Urinary bladder (tissue), 4 donors: Measurements from ENCODE around the gene ROPN1B. TPM values are rescaled to one million over a fixed set of nuclear protein-coding genes. Genes with fewer than 3 reads are reported as not detected.
"Not testable (repeated sequence)": the region's sequence is repeated elsewhere in the genome, so short reads cannot be mapped to it uniquely, and the experiment has no call there.

ENCODE experiments used
- DNase-seq: peaks from one replicate; pipeline ENCODE4 v3.0.0-alpha.2; 2015; ENCODE audit errors: extremely low spot score
- H3K27ac ChIP-seq: one replicate; pipeline ENCODE4 v1.5.1; 2013; ENCODE audit warnings: low read depth, mild to moderate bottlenecking, moderate library complexity
- H3K36me3 ChIP-seq: one replicate; pipeline ENCODE4 v1.6.1; 2013; ENCODE audit warnings: mild to moderate bottlenecking, moderate library complexity; ENCODE audit not compliant: insufficient read depth
- H3K4me1 ChIP-seq: one replicate; pipeline ENCODE4 v1.6.1; 2013; ENCODE audit warnings: mild to moderate bottlenecking, moderate library complexity; ENCODE audit not compliant: insufficient read depth
- H3K4me3 ChIP-seq: one replicate; pipeline ENCODE4 v1.5.1; 2013; ENCODE audit warnings: low read depth, low read length
- WGBS: extraction: QIAGEN DNeasy Blood & Tissue Kit; methylation state at CpG from one replicate; pipeline ENCODE4 v1.1.7; 2013; 5-methylcytosine and 5-hydroxymethylcytosine counted together
- polyA plus RNA-seq: library from polyadenylated mRNA; stranded (reverse); fragments of 200-250 nt; gene quantifications from one replicate; pipeline ENCODE4 v1.2.3, GENCODE V29; 2013
- total RNA-seq: library from RNA; depleted of rRNA; stranded (reverse); fragments of >200 nt; gene quantifications from one replicate; pipeline ENCODE4 v1.2.3, GENCODE V29; 2014
- donor health status: healthy with polysubstance abuse.
- donor health status: healthy.

Gene ROPN1B
- total and polyA plus RNA-seq, 2 donors: 0.16 to 0.26 TPM

DNA sequence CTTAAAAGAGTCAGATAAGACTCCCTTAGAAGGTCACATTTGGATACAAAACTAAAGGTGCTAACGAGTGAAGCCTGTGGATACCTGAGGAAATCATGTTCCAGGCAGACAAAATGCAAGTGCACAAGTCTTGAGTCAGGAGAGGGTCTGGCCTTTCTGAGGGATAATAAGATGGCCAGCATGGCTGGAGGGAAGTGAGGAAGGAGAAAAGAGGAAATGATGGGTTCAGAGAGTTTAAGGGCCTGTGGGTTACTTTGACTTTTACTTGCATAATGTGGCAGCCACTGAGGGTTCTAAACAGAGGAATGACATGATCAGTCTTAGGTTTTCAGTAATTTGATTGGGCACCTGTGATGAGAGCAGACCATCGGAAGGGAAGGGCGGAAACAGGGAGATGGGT, 3.5 kb upstream of the ROPN1B start:
- H3K36me3 ChIP-seq: no peaks in the 10 kb centered on the region
- no peak for DNase-seq
- H3K4me3 ChIP-seq: no peak overlapping the region
- no peak overlapping the region for H3K27ac ChIP-seq
- H3K4me1 ChIP-seq: no peaks in the 10 kb centered on the region
- 92% methylated on average over 3 of the region's 3 CpGs for WGBS

DNA sequence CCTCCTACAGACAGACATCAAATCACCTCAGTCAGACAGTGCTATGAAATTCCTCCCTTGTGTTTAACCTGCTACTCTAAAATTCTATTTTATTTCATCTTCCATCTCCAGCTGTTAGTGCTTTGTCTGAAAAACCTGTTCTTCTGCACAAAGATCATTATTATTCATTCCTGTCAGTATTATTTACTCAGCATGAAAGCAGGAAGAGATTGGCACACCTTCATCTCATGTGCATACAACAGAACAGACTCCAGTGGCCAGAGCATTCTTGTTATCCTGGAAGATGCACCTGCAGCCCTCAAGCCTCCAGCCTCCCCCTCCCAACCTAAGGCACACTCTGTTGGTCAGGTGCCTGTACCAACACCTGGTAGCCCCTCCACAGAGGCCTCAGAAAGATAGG, 1.8 kb upstream of the ROPN1B start:
- Histone ChIP-seq H3K27ac (no peak overlapping the region), H3K36me3 (no peaks in the 10 kb centered on the region), H3K4me3 (no peak overlapping the region), H3K4me1 (no peaks in the 10 kb centered on the region)
- no peak for DNase-seq

DNA sequence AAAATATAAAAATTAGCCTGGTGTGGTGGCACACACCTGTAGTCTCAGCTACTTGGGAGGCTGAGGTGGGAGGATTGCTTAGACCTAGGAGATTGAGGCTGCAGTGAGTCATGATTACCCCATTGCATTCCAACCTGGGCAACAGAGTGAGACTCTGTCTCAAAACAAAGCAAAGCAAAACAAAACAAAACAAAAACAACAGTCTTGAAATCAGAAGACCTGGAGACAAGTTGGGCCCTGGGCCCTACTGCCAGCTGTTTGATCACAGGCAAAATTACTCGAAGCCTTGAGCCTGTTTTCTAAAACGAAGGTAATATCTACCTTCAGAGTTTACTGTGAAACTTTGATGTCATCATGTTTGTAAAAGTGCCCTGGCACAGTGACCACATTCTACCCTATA, 857 bp upstream of the ROPN1B start:
- H3K4me3 ChIP-seq, DNase-seq: not testable (repeated sequence)
- 87% methylated on average over 2 of the region's 2 CpGs for WGBS

DNA sequence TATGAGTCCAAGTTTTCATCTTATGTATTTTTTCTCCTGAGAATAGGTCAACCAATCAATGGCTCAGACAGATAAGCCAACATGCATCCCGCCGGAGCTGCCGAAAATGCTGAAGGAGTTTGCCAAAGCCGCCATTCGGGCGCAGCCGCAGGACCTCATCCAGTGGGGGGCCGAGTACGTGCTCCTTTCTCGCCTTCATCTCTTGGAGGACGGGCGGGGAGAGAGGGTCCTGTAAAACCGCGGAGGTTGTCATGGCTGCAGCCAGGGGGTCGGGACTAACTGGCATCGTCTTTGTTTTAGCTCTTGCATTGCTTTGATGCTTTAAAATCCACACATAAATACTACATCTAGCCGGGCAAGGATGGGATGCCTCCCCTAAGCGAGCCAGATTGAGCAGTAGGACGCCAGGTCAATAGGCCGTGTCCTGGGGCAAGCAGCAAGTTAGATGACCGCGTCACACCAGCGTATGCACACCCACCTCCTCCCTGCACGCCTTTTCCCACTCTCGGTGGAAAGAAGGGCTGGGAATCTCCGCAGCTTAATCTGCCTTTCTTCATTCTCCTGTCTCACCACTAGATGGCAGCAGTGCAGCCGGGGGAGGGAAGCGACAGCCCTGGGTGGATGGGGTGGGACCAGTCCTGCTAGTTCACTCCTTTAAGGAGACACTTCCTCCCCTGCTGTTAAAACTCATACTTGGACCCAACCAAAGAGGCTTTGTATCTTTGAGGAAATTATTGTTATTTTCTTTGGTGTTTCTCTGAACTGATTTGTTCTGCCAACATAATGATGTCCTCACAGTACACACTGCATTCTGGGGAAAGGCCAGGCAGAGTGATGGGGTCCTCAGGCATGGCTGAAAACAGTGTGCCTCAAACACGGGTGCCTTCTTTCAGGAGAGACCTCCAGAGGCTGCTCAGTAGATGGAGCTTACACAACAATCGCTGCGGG, 3.3 kb downstream of the ROPN1B start:
- H3K4me1 ChIP-seq, DNase-seq, H3K27ac ChIP-seq, H3K36me3 ChIP-seq, H3K4me3 ChIP-seq: not testable (repeated sequence)
- WGBS: 1% methylated on average over 29 of the region's 31 CpGs

More for the DNA sequence above, 857 bp upstream of the ROPN1B start:
- not testable (repeated sequence) for H3K4me1 ChIP-seq, H3K36me3 ChIP-seq, H3K27ac ChIP-seq

DNA sequence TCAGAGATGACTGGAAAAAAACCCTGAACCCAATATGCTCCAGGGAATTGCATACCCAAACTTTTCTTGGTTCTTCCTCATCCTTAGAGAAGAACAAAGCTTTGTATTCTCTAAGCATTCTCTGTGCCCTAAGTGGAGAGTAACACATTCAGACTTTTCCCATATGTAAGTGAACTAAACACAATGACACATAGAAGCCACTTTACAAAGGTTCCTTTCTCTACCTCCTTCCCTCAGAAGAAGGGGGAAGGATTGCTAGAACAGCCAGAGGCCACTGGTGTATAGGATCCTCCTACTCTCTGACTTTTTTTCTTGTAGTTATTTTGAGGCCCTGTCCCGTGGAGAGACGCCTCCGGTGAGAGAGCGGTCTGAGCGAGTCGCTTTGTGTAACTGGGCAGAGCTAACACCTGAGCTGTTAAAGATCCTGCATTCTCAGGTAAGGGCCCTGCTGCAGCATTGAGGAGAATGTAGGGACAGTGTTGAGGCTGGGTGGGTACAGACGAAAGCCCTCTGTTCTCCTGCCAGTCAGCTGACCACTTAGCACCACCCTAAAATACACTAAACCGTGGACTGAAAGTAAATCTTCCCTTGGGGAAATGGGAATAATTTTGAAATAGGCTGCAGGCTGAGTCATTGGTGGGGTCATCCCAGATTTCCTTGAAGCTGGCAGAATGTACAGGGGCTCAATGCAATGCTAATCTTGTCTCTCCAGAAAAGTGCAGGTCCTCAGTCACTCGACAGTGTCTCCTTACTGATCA, 6.4 kb downstream of the ROPN1B start:
- not testable (repeated sequence) for H3K4me1 ChIP-seq, H3K4me3 ChIP-seq, H3K27ac ChIP-seq, DNase-seq, H3K36me3 ChIP-seq
- 75% methylated on average over 9 of the region's 9 CpGs for WGBS

DNA sequence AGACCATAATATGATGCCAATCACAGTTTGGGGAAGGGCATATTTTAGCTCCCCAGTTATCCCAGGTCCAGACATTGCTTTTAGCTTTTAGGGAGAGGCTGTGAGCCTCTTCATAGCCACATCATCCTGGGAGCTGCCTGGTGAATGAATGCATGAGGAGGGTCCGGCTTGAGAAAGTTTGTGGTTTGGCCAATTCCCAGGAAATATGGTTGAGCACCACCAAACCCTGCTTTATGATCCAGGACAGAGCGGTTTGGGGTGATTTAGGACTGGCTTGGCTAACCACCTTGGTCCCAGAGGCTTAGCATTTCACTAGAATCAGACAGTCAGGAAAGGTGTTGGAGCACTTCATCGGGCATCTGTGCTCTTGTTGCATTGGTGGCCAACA, 7.0 kb downstream of the ROPN1B start:
- H3K27ac ChIP-seq, H3K4me1 ChIP-seq, DNase-seq, H3K4me3 ChIP-seq, H3K36me3 ChIP-seq: not testable (repeated sequence)
- WGBS: 89% methylated on average over 3 of the region's 3 CpGs

DNA sequence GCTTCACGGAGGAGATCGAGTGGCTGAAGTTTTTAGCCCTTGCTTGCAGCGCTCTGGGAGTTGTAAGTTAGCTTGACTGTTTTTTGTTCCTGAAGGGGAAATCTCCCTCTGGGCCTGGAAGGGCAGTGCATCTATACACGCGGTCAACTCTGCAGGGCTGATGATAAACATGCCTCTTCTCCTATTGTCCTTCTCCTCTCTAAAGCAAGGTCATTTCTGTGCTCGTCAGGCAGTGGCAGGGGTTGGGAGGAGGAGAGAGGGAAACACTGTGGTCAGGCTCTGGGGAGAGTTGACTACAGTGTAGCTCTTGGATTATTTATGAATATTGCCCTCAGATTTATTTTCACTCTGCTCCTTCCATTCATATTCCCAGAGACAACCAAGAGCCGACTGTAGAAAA, 8.1 kb downstream of the ROPN1B start:
- WGBS: 41% methylated on average over 4 of the region's 7 CpGs
- not testable (repeated sequence) for H3K27ac ChIP-seq

DNA sequence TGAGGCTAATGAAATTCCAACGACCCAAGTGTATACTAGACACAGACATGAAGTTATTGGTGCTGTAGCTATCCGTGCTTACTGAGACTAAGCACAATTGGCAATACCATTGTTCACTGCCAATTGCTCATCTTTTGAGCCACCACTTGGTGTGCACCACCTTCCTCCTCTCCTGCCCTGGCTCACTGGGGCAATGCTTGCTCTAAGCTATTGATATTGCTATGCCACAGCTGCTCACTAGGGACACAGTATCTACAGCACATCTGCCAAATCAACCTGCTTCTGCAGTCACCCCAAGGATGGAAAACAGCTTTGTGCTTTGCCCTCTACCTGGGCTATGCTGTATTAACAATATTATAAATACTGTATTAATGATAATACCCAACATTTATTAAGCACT, 16.0 kb downstream of the ROPN1B start:
- not testable (repeated sequence) for DNase-seq, H3K4me3 ChIP-seq, H3K27ac ChIP-seq, H3K36me3 ChIP-seq, H3K4me1 ChIP-seq
- 78% methylated on average over 2 of the region's 2 CpGs for WGBS

More for the DNA sequence above, 8.1 kb downstream of the ROPN1B start:
- not testable (repeated sequence) for H3K36me3 ChIP-seq, H3K4me3 ChIP-seq, H3K4me1 ChIP-seq, DNase-seq

DNA sequence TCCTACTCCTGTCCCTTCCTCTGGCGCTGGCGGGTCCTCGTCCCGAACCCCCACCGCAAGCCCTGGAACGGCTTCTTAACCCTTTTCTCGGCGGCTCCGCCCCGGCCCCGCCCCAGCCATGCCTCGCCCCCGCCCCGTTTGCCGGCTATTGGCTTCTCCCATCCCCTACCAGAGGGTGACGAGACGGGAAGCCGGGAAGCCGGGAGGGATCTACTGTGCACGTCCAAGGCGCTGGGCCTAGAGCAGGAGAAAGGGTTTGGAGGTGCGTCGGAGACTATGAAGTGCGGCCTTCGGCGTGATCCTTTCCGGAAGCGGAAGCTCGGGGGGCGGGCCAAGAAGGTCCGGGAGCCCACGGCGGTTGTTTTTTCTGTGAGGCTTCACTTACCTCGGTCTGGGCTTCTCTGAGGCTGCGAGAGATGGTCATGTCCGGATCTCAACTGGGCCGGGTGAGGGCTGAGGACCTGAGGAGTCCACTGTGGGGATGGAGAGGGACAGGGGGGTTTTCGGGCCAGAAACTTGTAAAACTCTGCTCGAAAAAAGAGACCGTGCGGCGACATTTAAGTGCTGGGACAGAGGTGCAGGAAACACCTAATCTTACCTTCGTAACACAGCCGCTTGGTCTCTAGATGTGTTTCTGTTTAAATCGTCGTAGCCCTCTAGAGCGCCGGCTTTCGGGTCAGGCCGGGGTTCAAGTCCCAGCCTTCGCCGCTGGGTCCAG, 21.4 kb downstream of the ROPN1B start:
- peak; percentile 54 for DNase-seq
- no peaks in the 10 kb centered on the region for H3K36me3 ChIP-seq
- H3K4me3 ChIP-seq: peak overlapping the region; percentile 73
- peak overlapping the region; percentile 78 for H3K27ac ChIP-seq
- H3K4me1 ChIP-seq: no peaks in the 10 kb centered on the region
- WGBS: 13% methylated on average over 52 of the region's 52 CpGs

DNA sequence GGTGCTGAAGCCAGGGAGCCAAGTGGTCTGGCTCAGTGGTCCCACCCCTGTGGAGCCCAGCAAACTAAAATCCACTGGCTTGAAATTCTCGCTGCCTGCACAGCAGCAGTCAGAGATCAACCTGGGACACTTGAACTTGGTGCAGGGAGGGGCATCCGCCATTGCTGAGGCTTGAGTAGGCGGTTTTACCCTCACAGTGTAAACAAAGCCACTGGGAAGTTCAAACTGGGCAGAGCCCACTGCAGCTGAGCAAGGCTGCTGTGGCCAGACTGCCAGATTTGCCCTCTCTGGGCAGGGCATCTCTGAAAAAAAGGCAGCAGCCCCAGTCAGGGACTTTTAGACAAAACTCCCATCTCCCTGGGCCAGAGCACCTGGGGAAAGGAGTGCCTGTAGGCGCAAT, 27.8 kb downstream of the ROPN1B start:
- not testable (repeated sequence) for H3K27ac ChIP-seq, H3K4me3 ChIP-seq, H3K4me1 ChIP-seq, DNase-seq, H3K36me3 ChIP-seq
- WGBS: 88% methylated on average over 4 of the region's 4 CpGs

DNA sequence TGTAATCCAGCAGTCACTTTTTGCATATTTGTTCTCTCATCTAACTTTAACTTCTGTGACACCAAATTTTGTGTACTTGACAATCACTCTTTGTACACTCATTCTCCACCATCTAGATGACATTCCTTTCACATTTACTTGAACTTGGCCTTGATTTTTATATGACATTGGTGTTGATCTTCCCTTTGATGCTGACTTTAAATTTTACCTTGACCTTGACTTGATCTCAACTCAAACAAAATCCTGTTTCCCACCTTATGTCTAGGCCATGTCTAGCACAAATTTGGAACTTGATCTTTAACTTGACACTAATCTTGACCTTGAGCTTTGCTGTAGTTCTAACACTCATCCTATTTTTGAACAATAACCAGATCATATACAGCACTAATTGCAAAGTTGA, 33.2 kb downstream of the ROPN1B start:
- H3K27ac ChIP-seq: no peak overlapping the region
- DNase-seq: no peak
- H3K4me3 ChIP-seq: no peak overlapping the region
- no peaks in the 10 kb centered on the region for H3K36me3 ChIP-seq
- no peaks in the 10 kb centered on the region for H3K4me1 ChIP-seq

DNA sequence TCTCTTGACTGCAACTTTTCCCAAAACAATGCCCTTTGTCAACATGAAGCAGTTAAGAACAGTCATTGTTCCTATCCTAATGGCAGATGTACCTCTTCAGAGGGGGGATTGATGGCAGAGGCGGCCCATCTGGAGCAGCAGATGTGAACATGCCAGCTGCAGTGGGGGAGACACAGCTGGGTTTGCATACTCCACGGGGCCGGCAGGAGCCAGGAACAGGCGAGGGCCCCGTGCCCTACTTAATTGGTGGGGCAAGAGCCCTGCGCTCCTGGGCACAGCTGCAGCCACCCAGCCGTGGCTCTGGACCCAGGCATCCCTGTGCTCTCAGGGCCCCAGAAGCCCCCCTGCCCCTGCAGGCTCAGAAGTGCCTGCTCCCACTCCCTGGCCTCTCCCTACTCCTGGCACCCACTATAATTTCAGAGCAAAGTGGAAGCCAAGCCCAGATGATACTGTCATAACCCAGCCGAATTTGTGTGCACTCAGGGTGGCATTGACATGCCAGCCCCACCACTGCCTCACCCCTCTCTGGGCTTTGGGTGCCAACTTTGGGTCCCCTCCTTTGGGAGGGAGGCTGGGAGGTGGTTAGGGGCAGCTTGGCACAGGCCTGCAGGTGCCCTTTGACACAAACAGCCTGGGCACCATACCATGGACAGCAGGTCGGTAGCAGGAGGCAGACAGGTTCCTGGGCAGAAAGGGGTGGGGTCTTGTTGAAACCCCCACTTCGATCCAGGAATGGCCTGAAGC, 34.6 kb downstream of the ROPN1B start:
- Histone ChIP-seq H3K4me1 (no peaks in the 10 kb centered on the region), H3K4me3 (no peak overlapping the region), H3K36me3 (no peaks in the 10 kb centered on the region), H3K27ac (no peak overlapping the region)
- 90% methylated on average over 10 of the region's 10 CpGs for WGBS
- no peak for DNase-seq

DNA sequence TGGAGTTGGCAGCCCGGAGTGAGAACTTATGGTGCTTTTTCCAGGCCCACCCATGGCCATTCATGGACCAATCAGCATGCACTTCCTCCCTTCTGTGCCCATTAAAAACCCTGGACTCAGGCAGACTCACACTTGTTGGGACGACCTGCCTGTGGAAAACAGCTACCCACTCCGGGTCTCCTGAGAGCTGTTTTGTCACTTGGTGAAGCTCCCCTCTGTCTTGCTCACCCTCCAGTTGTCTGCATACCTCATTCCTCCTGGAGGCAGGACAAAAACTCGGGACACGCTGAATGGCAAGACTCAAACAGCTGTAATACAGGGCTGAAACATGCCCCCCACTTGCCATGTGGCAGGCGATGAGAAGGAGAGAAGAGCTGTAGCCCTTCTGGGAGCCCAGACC, 35.2 kb downstream of the ROPN1B start:
- WGBS: 92% methylated on average over 6 of the region's 6 CpGs
- Histone ChIP-seq H3K36me3 (no peaks in the 10 kb centered on the region), H3K4me3 (no peak overlapping the region), H3K27ac (no peak overlapping the region), H3K4me1 (no peaks in the 10 kb centered on the region)
- DNase-seq: no peak
